Activated T-helper 1 cell treated with Interleukin-2 at 50 U/mL for 16 hours (primary cell): ENCODE measurements around the gene ZNRF2.
"Not testable (repeated sequence)": the region's sequence is repeated elsewhere in the genome, so short reads cannot be mapped to it uniquely, and the experiment has no call there.

Source experiments
- DNase-seq: peaks from one replicate; pipeline ENCODE4 v3.0.0-alpha.2; 2020; ENCODE audit warnings: low read depth

The ZNRF2 gene

DNA sequence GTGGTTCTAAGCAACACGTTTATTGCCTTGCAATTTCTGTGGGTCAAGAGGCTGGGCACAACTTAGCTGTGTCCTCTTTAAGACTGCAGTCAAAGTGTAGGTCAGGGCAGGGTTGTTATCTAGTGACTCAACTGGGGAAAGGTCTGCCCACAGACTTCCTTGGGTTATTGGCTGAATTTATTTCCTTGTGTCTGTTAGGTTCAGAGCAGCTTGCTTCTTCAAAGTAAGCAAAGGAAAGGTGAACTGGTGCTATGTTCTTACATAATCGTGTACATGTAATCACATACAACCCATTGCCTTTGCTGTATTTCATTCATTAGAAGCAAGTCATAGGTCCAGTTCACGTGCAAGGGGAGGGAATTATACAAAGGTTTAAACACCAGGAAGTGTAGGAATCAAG, 5.9 kb downstream of the ZNRF2 start:
- not testable (repeated sequence) for DNase-seq

- DNase-seq = not testable (repeated sequence)
These were observed 8.1 kb downstream of the ZNRF2 start for GRCh38 chr7:30292416-30293038.

DNA sequence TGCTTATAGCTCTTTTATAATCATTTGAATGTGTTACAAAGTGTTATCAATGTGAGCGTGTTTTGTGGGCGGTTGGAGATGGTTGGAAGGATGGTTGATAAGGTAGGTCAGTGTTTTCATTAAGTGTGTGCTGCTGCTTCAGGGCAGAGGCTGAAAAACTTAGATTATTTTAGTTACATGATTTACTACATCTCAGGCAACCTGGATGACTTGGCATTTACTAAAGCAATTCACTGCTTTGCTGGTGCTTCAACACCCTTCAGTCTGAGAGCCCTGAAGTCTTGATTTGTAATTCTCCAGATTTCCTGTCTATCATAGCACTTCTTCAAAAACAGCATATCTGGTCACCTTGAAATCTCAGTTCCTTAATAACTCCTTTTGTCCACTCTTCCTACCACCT, 11.9 kb downstream of the ZNRF2 start:
- DNase-seq = not testable (repeated sequence)

DNA sequence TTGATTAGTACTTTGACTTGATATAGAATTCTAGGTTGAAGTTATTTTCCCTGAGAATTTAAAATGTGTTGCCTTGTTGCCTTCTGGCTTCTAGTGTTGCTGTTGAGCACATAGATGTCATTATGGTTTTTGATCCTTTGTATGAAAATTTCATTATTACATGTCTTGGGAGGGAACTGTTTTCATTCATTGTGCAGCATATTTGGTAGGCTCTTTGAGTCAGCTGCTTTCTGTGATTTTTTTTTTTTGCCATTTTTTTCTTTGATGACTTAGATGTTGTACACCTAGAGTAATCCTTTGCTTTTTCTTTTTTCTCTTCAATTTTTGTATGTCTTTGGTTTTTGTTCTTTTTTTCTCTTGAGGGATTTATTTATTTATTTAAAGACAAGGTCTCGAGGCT, 13.1 kb downstream of the ZNRF2 start:
- not testable (repeated sequence) for DNase-seq

DNA sequence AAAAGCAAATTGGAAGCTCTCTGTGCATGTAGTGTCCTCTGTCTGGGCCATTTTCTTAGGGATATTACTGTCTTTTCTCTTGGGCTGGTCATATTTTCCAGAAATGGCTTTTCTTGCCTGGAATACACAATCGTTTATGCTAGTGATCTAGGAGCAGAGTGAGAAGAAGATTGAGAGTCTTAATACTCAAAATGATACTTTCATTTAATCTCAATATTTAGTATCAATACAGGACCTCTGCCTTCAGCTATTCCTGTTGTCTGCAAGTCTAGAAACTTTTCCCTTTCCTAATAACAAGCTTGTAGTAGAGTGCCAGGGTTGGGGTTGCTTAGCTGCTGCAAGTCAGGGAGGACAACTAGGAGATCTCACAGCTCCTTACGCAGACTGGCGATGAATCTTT, 14.0 kb downstream of the ZNRF2 start:
- not testable (repeated sequence) for DNase-seq

DNA sequence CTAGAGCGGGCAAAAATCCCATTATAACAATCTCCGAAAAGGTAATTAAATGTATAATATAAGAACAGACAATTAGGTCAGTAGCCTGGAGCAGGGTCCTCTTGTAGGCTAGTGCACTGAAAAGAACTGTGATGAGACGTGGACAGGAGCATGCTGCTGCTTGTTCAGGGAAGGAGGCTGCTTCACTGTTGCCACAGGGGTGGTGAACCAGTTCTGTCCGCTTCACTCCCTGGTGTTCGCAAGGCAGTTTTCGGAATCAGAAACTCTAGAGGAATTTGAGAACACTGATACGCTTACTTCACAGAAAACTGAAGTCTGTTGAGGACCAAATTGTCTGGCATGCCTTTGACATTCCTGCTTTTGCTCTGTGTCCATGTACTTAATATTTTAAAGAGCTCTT, 17.4 kb downstream of the ZNRF2 start:
- no peak for DNase-seq

GRCh38 chr7:30302656-30303311, 18.4 kb downstream of the ZNRF2 start:
- DNase-seq = no peak

GRCh38 chr7:30303312-30304039, 19.1 kb downstream of the ZNRF2 start:
- DNase-seq = no peak

DNA sequence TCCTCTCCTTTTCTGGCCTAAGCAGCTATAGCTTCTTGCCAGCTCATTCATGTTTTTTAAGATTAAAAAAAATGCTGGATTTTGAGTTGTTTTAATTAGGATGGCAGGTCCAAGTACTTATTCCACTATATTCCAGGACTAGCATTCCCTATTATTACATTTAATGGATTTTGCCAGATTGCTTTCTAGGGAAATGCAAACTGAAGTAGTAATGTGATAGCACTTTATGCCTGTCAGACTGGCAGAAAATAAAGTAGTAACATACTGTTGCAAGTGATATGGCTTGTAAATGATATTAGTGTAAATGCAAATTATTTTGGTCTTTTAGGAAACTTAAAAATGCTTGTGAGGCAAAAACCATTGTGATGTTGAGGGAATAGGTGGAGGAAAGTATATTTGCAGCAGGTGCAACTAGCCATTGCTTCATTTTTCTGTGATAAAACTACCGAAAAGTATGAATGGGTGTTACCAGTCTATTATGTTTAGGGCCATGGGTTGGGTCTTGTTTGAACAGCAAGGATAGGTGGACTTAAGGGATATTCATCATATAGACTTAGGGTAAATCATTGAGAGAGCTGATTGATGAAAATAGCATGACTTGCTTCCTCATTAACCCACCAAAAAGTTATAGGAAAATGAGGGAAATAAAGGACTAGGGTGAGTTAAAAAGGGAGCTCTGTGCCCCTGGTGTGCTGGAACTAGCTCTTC, 19.9 kb downstream of the ZNRF2 start:
- DNase-seq = no peak

DNA sequence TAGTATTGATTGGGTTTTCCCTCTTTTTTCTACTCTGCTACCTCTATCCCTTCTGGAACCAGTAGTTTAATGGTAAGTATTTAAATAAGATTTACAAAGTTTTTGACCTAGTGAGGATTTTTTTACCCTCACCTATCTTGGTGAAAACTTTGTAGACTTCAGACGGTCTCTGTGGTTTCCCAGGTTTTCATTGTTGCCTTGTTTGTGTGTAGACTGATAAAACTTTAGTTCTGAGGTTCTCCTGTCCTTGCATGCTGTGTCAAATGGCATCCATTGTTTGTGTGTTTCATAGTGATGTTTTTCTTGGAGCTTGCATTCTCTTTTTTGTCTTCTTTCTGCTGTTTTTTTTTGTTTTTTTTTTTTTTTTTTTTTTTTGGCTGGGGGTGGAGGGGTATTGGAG, 22.6 kb downstream of the ZNRF2 start:
- DNase-seq = no peak

GRCh38 chr7:30308389-30308788, 24.0 kb downstream of the ZNRF2 start:
- no peak for DNase-seq

GRCh38 chr7:30309302-30309701, 24.9 kb downstream of the ZNRF2 start:
- no peak for DNase-seq

DNA sequence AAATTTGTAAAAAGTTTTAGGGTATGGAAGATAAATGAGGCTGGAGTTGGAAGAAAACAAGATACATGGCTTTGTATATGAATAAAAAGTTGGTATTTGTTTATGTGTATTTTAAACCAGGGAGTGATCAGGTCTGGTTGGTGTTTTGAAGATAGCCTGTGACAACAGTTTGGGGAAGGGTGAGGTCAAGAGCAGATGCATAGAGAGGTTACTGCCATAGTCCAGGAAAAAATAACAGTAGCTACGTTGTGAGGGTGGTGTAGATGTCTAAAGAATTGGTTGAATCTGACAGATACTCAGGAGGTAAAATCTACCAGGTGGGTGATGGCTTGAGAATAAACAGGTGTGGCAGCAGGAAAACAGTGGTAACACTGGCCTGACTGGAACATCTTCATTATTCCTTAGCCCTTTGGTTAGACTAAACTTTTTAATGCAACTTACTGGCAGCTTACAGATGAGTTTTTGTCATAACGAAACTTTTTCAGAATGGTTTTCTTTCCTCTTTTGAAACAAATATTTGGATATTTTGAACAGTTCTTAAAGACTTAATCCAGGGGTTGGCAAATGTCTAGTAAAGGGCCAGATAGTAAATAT, 25.5 kb downstream of the ZNRF2 start:
- DNase-seq = no peak

DNA sequence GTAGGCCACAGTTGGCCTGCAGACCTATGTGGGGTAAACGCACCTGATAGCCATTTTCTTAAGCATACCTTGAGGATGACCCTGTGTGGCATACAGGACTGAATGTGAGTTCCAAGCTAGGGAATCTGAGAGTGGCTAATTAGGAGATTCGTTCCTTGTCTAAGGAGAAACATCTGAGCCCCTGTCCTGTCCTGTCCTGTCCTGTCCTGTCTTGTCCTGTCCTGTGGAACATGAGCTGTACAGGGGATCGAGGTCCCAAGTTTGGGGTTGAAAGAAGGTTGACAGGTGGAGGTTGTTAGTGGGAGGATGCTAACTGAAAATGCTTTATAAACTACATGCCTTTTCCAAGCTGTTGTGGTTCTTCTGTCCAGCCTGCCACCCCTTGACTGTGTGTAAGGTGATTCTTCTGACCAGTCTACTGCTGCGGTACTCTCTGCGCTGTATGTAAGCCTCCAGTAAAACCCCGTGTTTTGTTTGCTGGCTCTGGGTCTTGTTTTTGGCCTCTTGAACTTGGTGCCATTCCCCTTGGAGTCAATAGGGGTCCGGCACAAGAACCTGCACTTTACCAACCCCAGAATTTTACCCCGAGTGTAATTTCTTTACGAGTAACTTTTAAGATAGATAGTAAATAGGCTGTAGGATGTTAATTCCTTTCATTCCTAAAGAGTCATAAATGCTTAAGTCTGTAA, 26.4 kb downstream of the ZNRF2 start:
- DNase-seq = no peak

- no peak for DNase-seq
These were observed 27.8 kb downstream of the ZNRF2 start for GRCh38 chr7:30312178-30312577.

DNA sequence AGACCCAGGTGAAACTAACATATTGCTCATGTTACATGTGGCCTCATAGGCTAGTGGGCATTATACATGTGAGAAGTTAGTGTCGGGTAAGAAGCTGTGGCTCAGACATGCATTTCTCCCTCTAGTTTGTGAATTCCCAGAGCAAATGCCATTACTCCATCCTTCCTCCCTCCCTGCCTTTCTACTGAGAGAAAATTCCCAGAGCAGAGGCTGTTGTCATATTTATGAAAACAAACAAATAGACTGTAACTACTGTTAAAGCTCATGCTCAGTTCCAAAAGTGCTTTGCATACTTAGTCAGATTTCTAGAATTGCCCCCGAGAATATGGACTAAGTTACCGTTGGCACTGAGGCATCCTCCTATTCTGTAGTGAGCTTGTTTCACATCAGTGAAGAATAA, 29.0 kb downstream of the ZNRF2 start:
- DNase-seq = no peak

GRCh38 chr7:30313793-30314192, 29.4 kb downstream of the ZNRF2 start:
- no peak for DNase-seq

DNA sequence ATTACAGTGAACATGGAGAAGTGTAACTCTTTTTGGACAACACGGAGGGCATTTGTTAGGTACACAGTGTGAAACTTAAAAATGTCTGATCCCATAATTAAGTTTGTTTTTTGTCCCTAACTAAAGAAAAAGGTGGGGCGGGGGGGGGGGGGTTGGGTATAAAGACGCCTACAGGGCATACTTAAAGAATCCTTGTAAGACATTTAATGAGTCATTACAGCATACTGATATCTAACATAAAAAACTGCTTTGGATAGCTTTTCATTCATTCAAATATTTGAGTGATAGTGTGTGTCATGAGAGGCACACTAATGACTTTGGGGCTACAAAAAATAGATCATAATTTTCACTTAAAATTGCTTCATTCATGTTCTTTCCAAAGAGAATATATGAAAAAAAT, 31.2 kb downstream of the ZNRF2 start:
- DNase-seq = no peak

DNA sequence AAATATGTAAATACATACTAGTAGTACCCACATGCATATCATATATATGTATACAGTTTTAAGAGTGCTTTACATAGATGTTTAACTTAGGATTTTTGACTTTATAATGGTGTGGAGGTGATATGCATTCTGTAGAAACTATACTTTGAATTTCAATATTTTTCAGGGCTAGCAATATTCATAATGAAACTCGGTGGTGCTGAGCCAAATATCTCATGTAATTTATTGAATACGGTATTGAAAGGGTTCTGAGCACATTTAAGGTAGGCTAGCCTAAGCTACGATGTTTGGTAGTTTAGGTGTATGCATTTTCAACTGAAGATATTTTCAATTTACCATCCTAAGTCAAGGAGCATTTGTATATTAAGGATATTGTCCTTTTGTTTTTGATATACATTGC, 36.0 kb downstream of the ZNRF2 start:
- DNase-seq = no peak

- DNase-seq = no peak
These were observed 36.9 kb downstream of the ZNRF2 start for GRCh38 chr7:30321089-30321881.

- no peak for DNase-seq
These were observed 37.4 kb downstream of the ZNRF2 start for GRCh38 chr7:30321882-30322192.
